Measurements from ENCODE around the gene INPP4B. TPM values are rescaled to one million over a fixed set of nuclear protein-coding genes. Genes with fewer than 3 reads are reported as not detected.

INPP4B gene
- total and polyA plus RNA-seq, 3 donors from 2014 or later, result 23.2 to 64.5 (median 55.2) TPM

DNA sequence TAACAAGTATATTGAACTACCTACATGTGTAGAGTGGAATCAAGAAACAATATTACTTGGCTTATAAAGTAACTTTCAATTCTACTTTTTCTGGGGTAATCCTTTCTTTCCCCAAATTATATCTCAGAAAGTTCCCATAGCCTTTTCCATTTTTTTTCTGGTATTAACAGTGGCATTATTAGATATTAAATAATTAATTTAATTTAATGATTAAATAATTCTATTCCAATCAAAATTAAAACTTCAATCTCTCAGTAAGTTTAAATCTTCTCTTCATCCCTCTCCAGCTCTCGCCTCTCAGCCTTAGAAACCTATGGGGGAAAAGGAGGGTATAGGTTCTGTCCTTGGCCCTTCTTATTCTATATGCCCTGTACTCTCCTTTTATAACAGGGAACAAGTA lies 262.4 kb downstream of the INPP4B start:
- H3K9me3 ChIP-seq, result no peaks in the 10 kb centered on the region
- WGBS, 2 donors, result 97 to 98% methylated on average over 1 of the region's 1 CpG
- intact Hi-C loops (cut with DNase I; ENCODE audit: low total_unique reads), result no loop called here
- H3K27me3 ChIP-seq, result no peaks in the 10 kb centered on the region
- H3K36me3 ChIP-seq (ENCODE audit: low read depth, missing control alignments), result no peaks in the 10 kb centered on the region
- no peak for DNase-seq
- H3K4me1 ChIP-seq, result no peaks in the 10 kb centered on the region
- no peak overlapping the region for H3K4me3 ChIP-seq
- no peak for TF ChIP-seq CTCF (IDR thresholded peaks at IDR 0.05)
- TF ChIP-seq POLR2A (IDR thresholded peaks at IDR 0.05), result no peak
- H3K27ac ChIP-seq, result no peak overlapping the region

DNA sequence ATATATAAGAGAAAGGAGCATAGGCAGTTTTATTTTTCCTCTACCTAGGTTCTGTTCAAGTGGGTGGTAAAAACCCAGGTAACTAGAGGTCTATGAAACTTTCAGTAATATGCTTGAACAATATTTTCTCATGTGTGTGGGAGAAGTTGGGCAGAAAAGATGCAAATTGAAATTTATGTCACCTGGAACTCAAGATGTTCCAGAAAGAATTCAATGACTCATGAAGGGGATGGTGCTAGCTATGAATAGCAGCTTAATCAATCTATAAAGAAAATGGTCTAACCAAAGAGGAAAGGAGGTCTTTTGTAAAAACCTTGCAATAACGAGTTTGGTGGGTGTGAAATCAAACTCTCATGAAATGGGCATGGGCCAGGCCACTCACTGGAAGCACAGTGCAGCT lies 263.8 kb downstream of the INPP4B start:
- Histone ChIP-seq H3K9me3 (no peaks in the 10 kb centered on the region), H3K27me3 (no peaks in the 10 kb centered on the region), H3K4me3 (no peak overlapping the region), H3K36me3 (ENCODE audit: low read depth, missing control alignments) (no peaks in the 10 kb centered on the region), H3K4me1 (no peaks in the 10 kb centered on the region), H3K27ac (no peak overlapping the region)
- WGBS, 2 donors, result 60 to 67% methylated on average over 1 of the region's 1 CpG
- TF ChIP-seq POLR2A (IDR thresholded peaks at IDR 0.05) (no peak), CTCF (IDR thresholded peaks at IDR 0.05) (no peak)
- intact Hi-C loops (cut with DNase I; ENCODE audit: low total_unique reads), result no loop called here
- DNase-seq, result no peak

GRCh38 chr4:142581881-142582280 lies 264.2 kb downstream of the INPP4B start:
- Histone ChIP-seq H3K4me1 (no peaks in the 10 kb centered on the region), H3K27ac (no peak overlapping the region), H3K27me3 (no peaks in the 10 kb centered on the region), H3K9me3 (no peaks in the 10 kb centered on the region), H3K4me3 (no peak overlapping the region), H3K36me3 (ENCODE audit: low read depth, missing control alignments) (no peaks in the 10 kb centered on the region)
- intact Hi-C loops (cut with DNase I; ENCODE audit: low total_unique reads), result no loop called here
- DNase-seq, result no peak
- 83 to 91% methylated on average over 1 of the region's 1 CpG for WGBS, 2 donors
- TF ChIP-seq CTCF (IDR thresholded peaks at IDR 0.05), result no peak
- TF ChIP-seq POLR2A (IDR thresholded peaks at IDR 0.05), result no peak

DNA sequence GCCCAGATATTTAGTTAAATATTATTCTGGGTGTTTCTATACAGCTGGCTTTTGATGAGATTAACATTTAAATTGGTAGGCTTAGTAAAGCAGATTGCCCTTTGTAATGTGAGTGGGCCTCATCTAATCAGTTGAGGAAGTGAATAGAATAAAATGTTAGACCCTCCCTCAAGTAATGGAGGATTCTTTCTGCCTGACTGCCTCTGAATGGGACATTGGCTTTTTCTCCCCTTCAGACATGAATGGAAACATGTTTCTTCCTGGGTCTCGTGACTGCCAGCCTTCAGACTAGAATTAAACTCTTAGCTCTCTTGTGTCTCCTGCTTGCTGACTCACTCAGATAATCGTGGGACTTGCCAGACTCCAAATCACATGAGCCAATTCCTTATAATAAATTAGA lies 266.7 kb downstream of the INPP4B start:
- DNase-seq, result no peak
- H3K9me3 ChIP-seq, result no peaks in the 10 kb centered on the region
- H3K36me3 ChIP-seq (ENCODE audit: low read depth, missing control alignments), result no peaks in the 10 kb centered on the region
- WGBS, 2 donors, result 85 to 96% methylated on average over 2 of the region's 2 CpGs
- TF ChIP-seq CTCF (IDR thresholded peaks at IDR 0.05) (no peak), POLR2A (IDR thresholded peaks at IDR 0.05) (no peak)
- H3K4me3 ChIP-seq, result no peak overlapping the region
- H3K27ac ChIP-seq, result no peak overlapping the region
- H3K27me3 ChIP-seq, result no peaks in the 10 kb centered on the region
- H3K4me1 ChIP-seq, result no peaks in the 10 kb centered on the region
- intact Hi-C loops (cut with DNase I; ENCODE audit: low total_unique reads), result no loop called here

GRCh38 chr4:142574306-142574705 lies 271.8 kb downstream of the INPP4B start:
- Histone ChIP-seq H3K27me3 (no peaks in the 10 kb centered on the region), H3K4me1 (no peaks in the 10 kb centered on the region), H3K36me3 (ENCODE audit: low read depth, missing control alignments) (no peaks in the 10 kb centered on the region), H3K4me3 (no peak overlapping the region), H3K9me3 (no peaks in the 10 kb centered on the region), H3K27ac (no peak overlapping the region)
- DNase-seq, result no peak
- intact Hi-C loops (cut with DNase I; ENCODE audit: low total_unique reads), result no loop called here
- 85 to 93% methylated on average over 3 of the region's 3 CpGs for WGBS, 2 donors
- TF ChIP-seq POLR2A (IDR thresholded peaks at IDR 0.05) (no peak), CTCF (IDR thresholded peaks at IDR 0.05) (no peak)

Measured in testis (tissue), 3 donors.